GM18858 (cell line): ENCODE measurements around the gene DNASE1L3.

Experiments used
- ATAC-seq: cut with Tn5 transposase; IDR thresholded peaks from one replicate; pipeline ENCODE4 v1.9.1; 2021; ENCODE audit not compliant: unreplicated experiment

The DNASE1L3 gene

DNA sequence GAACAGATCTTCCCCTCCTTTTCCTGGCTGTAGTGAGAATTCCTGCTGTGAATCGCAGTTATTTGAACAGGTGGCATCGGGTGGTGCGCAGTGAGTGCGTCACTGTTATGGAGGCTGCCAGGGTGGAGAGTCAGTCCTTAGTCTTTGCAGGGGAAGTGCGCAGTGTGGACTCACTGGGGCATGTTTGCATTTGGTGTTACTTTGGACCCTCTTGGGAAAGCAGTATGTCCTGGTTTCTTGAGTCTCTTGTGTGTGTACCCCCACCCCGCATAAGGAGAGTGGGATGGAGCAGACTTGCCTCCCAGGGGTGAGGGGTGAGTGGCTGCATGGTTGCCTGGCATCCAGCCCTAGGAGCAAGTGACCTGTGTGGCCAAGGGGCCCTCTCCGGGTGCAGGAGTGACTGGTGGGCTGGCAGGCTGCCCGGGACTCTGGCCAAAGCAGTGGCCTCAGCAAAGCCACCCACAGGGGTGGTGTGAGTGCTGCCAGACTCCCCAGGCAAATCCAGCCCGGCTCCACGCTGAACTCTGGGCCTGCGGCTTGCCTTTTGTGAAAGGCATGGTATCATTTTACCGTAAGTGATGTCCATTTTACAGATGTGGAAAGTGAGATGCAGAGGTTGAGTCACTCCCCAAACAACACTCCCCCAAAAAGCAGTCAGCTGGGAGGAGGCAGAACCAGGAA lies 46.4 kb downstream of the DNASE1L3 start:
- ATAC-seq = no peak

DNA sequence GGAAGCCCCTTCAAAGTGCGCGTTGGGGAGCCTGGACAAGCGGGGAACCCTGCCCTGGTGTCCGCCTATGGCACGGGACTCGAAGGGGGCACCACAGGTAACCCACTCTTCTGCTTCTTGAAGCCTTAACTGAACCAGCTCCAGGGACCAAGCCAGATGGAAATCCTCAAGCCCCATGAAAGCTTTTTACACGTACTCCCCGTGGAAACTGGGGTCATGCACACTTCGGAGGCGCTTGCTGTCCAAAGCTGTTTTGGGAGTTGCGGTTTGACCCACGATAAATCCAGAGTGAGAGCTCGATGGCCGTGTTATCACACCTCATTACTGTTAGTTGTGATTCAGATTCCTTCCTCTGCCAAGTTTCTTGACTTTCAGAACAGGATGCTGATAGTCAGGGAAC lies 47.5 kb downstream of the DNASE1L3 start:
- no peak for ATAC-seq

DNA sequence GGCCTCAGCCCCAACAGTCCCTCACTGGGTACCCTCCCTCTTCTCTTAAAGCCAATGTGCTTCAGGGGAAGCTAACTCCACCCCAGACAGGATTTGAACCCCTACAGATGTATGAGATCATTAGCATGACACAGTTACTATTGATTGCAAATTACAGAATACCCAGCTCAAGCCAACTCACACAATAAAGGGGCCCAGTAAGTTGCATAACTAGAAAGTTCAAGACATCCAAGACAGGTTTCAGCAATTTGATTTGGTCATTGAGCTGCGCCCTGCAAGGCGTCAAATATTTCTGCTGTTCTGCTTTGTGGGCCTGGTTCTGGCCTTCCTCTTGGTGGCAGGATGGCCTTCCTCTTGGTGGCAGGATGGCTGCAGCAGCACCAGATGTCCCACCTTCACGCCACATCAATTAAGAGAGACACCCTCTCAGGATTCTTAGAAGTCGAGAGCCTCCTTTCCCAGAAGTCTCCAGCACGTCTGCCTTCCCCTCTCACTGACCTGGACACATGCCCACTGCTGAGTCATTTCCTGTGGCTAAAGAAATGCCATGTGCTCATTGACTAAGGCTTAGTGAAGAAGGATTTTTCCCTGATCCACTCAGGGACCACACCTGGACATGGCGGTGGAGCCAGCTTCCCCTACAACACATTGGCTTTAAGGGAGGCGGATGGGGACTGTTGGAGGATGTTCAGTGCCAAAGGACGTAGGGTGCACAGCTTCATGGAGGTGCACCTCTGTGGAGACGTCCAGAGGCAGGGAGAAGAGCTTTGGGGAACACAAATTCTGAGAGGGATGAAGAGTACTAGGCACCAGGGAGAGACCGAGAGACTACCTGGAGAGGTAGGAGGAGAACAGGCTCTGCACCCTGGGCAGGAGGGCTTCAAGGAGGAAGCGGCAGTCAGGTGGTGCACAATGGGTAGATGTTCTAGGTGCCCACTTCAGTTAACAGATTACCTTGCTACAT lies 49.1 kb downstream of the DNASE1L3 start:
- ATAC-seq = no peak

DNA sequence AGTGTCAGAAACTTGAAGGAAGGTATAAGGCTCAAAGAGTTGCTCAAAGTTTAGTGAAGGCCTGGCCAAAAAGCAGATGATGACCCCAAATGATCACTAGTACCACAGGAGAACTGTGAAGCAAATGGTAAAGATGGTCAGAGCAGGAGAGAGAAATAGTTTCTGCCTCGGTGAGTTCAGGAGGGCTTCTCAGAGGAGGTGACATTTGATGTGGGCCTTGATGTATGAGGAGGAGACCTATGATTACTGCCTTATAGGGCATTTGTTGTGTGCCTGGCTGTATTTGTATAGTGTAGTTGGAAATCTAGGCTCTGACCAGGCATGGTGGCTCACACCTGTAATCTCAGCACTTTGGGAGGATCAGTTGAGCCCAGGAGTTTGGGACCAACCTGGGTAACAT lies 50.4 kb downstream of the DNASE1L3 start:
- no peak for ATAC-seq

DNA sequence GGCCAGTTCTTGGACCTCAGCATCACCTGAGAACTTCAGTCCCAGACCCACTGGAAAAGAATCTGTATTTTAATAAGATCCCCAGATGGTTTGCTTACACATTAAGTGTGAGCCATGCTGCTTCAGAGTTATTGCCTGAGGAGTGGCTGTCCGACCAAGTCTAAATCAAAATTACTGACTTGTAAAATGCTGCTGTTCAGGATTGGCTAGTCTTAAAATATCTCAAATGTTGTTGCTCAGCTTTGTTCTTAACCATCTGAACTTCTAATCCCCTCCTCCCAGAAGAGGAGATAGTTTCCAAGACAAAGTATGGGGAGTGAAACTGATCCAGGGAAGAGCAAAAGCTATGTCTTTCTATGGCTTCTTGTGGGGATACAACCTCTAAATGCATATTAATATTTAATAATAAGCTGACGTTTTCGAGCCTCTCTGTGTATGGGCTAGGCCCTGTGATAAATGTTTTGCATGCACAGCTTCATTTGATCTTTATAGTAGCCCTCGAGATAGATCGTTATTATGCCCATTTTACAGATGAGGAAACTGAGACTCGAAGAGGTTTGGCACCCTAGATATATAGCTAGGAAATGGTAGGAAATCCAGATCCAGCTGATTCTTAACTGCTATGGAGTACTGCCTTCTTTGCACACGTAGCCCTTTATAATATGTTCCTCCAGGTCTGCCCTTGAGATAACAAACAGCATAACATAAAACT lies 52.2 kb downstream of the DNASE1L3 start:
- no peak for ATAC-seq

DNA sequence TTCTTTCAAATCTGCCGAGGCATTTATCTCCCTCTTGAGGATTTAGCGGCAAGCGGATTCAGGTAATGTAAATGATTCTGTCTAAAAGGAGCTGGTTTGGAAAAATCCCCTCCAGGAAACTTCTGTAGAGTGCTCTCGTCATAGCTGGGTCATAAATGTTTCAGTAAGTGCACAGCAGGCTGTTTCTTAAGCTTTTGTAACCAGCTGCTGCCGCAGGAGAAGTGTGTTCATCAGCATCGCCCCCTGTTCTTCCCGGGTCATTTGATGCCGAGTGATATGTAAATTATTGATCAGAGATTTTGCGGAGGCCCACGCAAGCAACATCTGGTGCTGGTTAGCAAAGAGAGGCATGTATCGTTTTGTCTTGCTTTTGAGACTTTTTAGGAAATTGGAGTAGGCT lies 53.1 kb downstream of the DNASE1L3 start:
- ATAC-seq = no peak

DNA sequence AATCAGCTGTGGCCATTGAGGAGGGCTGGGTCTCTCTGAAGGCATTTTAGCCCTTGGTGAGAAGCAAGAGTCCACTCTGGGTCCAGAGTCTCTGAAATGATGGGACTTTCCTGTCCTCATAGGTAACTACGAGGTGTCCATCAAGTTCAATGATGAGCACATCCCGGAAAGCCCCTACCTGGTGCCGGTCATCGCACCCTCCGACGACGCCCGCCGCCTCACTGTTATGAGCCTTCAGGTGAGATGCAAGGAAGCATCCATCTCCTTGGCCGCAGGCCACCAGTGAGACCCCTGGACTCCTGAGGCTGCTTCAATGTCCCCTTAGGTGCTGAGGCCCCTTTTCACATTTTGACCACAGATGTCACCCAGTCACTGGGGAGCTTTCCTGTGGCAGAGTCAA lies 54.9 kb downstream of the DNASE1L3 start:
- no peak for ATAC-seq

DNA sequence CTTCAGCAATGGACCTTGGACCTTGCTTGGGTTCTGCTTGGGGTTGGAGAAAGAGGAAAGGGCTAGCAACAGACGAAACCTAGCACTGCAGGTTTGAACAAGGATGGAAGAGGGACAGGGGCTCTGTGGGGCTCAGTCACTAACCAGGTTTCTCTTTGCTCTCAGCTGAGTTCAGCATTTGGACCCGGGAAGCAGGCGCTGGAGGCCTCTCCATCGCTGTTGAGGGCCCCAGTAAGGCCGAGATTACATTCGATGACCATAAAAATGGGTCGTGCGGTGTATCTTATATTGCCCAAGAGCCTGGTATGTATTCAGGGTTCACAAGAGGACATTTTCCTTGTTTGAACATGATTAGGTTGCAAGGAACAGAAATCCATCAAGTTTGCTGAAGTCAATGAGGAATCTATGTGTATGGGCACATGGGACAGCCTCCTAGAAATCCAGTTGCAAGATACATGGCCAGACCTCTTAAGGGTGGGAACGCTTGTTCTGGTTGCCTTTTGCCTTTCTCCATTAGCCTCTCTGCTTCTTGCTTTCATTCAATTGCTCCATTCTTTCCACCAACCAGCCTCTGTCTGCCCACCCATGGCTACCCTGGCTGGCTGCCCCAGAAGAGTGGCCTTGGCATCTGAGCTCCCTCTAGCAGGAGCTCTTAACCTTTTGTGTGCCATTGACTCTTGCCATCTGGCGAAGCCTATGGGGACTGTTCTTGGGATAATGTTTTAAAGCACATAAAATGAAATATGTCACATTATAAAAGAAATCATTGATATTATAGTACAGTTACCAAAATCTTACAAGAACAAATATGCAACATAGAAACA lies 55.9 kb downstream of the DNASE1L3 start:
- no peak for ATAC-seq

DNA sequence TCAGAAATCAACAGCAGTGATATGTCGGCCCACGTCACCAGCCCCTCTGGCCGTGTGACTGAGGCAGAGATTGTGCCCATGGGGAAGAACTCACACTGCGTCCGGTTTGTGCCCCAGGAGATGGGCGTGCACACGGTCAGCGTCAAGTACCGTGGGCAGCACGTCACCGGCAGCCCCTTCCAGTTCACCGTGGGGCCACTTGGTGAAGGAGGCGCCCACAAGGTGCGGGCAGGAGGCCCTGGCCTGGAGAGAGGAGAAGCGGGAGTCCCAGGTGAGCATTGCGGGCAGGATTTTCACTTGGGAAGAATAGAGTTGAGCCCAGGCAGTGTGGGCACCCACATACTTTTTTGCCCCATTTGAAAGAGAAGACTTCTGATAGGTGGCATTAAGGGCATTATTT lies 57.4 kb downstream of the DNASE1L3 start:
- ATAC-seq = no peak

DNA sequence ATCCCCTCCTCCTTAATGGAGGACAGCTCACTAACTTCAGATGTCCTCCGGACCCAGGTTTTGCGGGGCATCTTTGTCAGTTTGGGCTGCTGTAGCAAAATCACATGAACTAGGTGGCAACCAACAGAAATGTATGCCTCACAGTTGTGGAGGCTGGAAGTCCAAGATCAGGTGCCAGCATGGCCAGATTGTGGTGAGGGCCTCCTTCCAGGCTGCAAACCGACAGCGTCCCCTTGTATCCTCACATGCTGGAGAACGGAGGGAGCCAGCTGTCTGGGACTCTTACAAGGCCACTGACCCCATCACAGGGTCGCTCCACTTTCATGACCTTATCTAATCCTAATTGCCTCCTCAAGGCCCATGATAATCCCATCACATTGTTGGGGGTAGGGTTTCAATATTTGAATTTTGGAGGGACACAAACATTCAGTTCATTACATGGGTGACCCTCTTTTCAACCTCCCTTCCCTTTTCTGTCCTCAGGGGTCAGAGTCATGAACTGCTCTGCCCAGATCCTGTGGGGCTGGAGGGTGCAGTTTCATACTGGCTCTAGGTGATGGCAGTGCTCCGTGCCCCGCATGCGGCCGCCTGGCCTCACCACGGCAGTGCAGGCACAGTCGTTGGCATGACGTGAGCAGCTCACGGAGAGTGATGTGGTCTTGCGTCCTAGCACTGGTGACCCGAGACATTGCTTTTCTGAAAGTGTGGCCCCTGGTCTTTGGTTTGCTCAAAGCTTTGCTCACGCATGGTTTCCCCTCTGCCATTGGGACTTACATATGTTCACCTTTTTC lies 58.4 kb downstream of the DNASE1L3 start:
- ATAC-seq = no peak

DNA sequence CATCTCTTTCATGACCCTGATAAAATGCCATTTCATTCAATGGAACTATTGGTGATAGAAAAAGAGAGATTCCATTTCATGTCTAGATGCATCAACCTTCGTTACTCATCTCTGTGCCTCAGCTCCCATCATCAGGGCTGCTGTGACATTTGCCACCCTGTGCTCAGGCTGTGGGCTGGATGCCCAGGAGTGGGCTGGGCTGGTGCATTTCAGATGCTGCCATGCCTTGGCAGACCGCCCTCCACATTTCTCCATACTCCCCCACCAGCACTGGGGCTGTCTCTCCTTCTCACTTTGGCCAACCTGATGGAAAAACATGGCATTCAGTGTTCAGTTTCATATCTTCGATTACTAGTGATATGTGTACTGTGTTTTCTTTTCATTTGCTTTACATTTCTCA lies 59.1 kb downstream of the DNASE1L3 start:
- no peak for ATAC-seq

DNA sequence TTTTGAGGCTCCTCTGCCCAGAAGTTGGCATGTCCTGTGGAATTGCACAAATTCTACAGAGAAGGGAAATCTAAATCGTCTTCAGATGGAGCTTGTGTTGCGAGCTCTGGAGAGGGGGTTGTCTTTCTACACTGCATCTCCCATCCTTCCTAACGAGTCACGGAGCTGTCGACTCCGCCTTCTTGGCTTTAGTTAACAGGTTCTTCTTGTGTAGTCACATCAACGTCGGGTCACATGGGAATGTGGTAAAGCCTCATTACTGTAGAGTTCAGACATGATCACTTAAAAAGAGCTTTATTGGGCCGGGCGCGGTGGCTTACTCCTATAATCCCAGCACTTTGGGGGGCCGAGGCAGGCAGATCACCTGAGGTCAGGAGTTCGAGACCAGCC lies 60.0 kb downstream of the DNASE1L3 start:
- ATAC-seq = no peak

DNA sequence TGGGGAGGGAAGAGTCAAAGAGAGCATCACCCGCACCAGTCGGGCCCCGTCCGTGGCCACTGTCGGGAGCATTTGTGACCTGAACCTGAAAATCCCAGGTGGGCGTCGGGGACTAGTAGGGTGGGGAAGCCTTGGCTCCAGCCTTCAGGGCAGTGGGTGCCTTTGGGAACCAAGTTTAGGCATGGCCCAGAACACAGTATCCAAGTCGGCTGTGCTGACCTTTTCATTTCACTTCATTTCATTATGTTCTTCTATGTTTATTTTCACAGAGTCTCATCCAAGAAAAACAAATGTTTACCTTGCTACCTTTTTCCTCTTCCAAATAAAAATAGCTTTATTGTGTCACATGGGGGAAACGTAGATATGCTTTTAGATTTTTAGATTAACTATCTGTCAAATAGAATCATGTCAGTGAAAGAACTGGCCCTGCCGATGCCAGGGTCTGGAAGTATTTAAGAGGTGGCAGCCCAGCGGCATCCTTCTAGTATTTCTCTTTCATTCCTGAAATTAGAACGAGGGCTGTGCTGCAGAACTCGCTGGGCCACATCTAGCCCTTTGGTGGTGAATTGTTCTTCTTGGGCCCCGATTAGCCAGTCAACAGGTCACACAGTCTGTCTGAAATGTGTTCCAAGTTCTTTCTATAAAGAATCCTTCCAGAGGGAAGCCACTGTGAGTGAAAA lies 60.5 kb downstream of the DNASE1L3 start:
- no peak for ATAC-seq

DNA sequence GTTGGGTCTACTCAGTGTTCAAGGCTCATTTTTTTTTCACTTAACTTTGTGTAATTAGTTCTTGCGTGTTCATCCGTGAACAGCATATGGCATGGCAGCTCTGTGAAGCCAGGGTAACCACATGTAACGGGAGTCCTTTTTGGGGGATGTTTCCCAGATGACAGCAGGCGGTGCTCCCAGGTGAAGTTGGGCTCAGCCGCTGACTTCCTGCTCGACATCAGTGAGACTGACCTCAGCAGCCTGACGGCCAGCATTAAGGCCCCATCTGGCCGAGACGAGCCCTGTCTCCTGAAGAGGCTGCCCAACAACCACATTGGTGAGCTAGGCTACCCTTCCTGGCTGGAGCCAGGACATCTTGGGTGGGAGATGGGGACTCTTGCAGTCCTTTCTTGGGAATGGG lies 62.7 kb downstream of the DNASE1L3 start:
- no peak for ATAC-seq

DNA sequence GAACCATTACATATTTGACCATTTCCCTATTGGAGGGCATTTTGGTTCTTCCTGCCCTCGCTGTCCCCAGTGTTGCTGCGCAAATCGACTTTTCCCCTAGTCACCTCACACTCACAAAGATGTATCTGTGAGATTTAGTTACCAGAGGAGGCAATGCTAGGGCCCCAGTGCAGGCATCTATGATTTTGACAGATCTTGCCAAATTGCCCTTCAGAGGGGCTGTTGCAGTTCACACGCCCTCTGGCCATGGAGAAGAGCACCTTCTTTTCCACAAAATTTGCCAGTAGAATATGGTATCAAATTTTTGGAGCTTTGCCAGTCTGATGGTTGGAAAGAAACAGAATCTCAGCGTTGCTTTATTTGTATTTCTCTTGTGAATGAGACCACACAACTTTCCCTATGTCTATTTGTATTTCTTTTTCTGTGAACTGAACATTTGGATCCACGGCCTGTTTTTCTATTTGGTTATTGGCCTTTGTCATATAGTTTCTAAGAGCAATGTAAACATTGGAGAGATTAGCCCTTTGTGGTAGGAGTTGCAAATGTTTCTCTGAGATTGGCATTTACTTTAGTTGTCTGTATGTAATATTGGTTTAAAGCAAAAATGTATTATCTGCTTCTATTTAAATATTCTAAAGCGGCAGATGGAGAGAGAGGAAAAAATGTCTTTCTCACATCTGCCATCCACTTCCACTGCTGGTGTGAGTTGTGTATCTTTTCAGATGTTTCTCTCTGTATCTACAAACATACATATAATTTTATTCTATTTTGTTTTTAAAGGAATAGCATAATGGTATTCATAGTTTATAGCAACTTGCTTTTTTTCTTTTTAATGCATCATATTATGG lies 66.1 kb downstream of the DNASE1L3 start:
- ATAC-seq = no peak

DNA sequence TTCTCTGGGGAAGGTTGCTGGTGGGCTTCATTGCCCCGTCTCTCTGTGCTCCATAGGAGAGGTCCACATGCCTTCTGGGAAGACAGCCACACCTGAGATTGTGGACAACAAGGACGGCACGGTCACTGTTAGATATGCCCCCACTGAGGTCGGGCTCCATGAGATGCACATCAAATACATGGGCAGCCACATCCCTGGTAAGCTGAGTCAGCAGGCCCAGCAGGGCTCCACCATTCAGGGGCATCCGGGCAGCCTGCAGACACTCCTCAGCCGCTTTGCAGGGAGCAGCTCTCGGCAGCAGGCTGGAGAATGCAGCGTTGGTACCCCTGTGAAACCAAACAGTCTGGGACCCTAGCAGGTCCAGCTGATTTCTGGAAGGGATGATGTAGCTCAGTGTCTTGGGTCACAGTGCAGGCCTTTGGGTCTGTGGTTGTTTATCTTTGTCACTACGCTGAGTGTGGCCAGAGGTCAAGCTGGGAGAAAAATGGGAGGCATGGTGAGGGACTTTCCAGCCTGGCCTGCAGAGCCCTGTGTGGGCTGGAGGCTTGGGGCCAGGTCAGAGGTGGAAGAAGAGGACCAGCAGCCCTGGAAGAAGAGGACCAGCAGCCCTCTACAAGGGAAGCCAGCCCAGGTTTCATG lies 67.2 kb downstream of the DNASE1L3 start:
- ATAC-seq = no peak
